T-helper 1 cell (primary cell): Measurements from ENCODE around the gene FANCI.
"Not testable (repeated sequence)": the region's sequence is repeated elsewhere in the genome, so short reads cannot be mapped to it uniquely, and the experiment has no call there.

Source experiments
- DNase-seq, 5 donors: peaks; one replicate each; pipeline ENCODE4 v3.0.0-alpha.2; 2012 to 2020

The FANCI gene

DNA sequence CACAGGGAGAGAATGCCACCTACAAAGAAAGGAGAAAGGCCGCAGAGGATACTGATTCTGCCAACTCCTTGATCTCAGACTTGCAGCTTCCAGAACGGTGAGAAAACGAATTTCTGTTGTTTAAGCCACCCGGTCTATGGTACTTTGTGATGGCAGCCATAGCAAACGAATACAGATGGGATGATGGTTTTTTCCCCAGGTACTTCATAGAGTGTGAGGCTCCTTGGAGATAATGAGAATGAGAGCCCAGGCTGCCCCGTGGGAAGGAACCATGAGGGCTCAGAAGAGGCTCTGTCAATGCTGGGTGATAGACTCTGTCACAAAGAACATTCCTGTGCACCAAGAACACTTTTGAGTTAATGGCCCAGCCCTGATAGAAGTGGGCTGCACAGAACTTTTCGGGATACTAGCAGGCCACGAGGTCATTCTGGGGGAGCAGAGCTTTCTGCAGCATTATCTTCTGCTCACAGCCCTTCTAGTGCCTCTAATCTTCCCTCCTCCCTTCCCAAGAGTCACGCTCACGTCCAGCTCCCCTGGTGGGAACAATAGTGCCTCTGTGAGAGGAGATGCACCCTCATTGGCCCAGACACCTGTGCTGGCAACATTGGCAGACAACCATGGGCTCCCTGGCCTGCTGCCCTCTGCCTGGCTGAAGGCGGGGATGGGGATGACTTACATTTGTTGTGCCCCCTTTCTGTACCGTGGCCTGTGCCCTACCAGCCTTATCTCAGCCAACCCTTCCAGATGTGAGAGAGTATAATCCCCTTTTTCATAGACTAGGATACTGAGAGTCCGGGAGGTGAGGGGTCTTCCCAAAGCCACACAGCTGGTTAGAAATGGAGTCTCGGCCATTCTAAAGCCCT, 17.2 kb upstream of the FANCI start:
- DNase-seq = no peak

DNA sequence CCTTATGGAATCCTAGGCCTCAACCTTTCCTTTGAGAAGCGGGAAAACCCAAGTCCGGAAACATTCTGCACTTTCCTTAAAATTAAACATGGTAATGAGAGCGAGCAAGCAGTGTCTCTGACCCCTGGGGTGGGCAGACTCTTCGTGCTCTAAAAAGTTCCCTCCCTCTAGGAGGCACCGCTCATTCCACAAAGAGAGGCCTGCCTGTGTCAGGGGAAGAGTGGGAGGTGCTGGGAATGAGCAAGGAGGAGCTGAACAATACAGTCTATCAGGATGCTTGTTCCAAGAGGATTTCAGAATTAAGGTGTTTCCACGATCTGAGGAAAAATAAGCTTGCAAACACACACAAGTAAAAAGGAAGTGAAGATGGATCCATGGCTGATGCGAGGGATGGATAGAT, 16.4 kb upstream of the FANCI start:
- DNase-seq = no peak

DNA sequence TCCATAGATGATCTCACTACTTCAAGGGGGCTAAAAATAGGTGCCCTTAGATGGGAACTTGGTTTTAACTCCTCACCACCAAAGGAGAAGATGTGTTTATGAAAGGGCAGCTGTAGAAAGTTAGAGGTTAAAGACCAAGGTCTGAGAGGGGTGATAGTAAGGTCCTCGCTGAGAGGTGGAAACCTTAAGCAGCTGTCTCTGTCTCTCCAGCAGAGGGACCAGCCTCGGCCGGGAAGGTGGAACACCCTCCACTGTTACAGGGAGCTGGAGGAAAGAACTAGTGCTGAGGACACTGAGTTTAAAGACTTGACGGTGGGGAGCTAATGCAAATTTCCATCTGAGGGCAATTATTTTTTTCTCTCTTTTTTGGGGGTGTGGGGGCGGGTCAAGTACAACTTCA, 13.5 kb upstream of the FANCI start:
- no peak for DNase-seq

DNA sequence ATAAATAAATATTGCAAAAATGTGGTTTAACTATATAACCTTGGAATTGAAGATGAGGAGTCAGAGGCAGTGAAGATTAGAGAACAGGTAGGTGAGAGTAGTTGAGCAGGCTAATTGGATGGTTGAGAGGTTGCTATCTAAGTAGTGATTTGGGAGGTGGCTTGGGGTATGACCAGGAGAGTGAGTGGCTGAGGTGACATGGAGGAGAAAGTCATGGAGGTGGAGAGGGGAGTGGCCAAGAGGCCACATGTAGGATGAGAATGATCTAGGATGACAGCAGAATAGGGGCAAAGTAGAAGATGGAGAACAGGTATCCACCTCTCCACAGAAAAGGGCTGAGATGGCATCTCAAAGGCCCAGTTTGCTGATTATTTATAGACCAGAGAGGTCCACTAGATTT, 11.9 kb upstream of the FANCI start:
- DNase-seq = no peak

DNA sequence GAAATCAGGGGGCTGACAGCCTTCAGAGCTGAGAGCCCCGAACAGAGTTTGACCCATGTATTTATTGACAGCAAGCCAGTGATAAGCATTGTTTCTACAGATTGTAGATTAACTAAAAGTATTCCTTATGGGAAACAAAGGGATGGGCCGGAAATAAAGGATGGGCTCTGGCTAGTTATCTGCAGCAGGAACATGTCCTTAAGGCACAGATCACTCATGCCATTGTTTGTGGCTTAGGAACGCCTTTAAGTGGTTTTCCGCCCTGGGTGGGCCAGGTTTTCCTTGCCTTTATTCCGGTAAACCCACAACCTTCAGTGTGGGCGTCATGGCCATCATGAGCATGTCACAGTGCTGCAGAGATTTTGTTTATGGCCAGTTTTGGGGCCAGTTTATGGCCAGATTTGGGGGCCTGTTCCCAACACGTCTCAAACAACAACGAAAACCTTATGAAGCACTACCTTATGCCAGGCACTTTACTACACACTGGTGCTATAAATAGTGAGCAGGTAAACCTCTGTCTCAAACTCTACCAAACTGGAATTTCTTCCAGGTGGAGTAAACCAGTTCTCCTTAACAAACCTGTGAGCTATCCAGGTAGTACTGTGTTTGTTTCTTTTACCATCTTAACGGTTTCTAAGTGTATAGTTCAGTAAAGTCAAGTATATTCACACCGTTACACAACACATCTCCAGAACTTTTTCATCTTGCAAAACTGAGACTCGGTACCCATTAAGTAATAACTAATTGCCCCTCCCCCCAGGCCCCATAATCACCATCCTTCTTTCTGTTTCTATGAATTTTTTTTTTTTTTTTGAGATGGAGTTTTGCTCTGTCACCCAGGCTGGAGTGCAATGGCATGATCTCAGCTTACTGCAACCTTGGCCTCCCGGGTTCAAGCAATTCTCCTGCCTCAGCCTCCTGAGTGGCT, 3.6 kb upstream of the FANCI start:
- DNase-seq = not testable (repeated sequence)

DNA sequence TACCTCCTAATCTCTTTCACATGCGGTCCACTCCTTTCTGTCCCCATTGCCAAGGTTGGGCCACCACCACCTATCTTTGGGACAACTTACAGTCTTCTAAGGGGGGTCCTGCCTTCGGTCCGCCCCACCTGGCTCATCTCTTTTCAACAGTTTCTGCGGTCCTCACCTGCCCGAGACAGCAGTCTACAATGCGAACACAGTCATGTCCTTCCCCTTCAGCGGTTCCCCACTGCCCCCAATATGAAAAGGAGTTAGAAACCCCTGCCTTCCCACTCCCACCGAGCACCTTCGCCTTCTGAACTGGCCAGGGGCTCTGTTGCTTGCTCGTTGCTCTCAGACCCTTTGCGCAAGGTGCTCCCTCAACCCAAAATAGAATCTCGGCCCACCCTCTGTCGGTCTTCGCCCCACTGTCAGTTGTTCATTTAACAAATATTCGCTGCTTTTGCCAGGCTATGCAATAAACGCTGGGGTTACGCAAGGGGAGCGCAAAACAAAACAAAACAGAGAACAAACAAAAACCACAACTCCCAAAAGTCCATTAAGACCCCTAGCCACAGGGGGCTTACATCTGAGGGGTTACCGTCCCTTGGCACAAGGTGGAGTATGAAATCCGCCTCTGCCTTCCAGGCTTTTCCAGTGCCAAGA, 611 bp upstream of the FANCI start:
- no peak for DNase-seq

DNA sequence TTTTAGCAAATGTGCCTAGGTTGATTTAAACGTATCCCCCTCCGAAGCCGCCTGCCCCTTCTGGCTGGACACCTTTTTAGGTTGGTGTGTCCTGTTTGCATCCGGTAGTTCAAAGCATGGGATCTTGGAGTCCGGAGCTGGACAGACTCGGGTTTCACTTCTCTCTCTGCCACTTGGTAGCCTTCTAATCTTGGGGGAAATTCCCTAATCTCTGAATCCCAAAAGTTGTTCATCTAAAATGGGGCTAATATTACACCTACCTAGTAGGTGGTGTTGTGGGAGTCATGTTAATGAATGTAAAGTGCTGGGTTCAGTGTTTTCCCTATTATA, 760 bp downstream of the FANCI start:
- DNase-seq = no peak

DNA sequence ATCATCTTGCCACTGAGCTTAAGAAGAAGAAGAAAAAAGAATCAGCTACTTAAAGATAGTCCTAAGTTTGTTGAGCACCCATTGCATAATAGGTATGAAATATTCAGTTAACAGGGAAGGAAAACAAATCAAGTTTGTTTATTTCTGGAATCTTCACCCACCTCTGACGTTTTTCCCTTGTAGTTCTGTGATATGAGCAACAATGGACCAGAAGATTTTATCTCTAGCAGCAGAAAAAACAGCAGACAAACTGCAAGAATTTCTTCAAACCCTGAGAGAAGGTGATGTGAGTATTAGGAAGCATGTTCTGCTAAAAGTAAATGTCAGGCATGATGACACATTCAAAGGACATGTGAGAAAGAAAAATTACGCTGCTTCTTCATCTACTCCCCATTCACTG, 3.7 kb downstream of the FANCI start:
- DNase-seq = no peak

DNA sequence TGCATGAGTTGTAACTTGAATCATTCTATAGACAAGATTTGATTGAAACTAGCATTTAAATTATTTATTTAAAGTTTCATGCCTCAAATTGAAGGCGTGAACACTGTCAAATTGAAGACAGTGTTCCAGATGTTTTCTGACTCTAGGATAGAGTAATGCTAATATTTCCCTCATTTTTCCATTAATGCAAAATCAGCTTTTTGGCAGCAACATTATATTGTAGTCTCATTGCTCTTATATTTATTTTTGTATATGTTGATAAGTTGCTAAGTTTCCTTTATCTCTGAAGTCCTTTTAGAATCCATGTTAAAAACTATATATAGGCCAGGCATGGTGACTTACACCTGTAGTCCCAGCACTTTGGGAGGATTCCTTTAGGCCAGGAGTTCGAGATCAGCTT, 4.8 kb downstream of the FANCI start:
- no peak for DNase-seq

DNA sequence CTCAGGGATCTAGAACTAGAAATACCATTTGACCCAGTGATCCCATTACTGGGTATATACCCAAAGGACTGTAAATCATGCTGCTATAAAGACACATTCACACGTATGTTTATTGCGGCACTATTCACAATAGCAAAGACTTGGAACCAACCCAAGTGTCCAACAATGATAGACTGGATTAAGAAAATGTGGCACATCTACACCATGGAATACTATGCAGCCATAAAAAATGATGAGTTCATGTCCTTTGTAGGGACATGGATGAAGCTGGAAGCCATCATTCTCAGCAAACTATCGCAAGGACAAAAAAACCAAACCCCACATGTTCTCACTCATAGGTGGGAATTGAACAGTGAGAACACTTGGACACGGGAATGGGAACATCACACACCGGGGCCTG, 6.4 kb downstream of the FANCI start:
- not testable (repeated sequence) for DNase-seq

DNA sequence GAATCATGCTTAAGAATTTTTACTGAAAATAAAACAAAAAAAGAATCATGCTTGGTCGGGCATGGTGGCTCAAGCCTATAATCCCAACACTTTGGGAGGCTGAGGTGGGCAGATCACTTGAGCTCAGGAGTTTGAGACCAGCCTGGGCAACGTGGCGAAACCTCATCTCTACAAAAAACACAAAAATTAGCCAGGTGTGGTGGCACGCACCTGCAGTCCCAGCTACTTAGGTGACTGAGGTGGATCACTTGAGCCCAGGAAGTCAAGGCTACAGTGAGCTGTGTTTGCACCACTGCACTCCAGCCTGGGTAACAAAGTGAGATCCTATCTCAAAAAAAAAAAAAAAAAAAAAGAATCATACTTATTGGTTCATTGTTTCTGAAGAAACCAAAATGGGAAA, 33.5 kb downstream of the FANCI start:
- not testable (repeated sequence) for DNase-seq

DNA sequence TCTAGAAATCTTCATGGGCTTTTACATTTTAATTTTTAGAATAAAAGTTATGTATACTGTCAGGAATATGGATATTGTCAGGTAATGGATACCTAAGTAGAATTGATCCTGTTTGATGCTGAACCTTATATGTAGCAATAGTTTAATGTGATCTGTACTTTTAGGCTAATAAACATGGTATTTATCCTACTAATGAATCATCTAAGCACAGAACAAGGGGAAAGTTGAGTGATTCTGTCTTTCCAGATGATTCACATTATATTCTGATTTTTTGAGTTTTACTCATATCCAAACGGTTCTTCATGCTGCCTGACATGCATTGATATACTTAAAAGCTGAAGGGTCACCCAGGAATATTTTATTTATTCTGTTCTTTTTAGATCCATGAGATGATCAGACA, 34.5 kb downstream of the FANCI start:
- DNase-seq = no peak

DNA sequence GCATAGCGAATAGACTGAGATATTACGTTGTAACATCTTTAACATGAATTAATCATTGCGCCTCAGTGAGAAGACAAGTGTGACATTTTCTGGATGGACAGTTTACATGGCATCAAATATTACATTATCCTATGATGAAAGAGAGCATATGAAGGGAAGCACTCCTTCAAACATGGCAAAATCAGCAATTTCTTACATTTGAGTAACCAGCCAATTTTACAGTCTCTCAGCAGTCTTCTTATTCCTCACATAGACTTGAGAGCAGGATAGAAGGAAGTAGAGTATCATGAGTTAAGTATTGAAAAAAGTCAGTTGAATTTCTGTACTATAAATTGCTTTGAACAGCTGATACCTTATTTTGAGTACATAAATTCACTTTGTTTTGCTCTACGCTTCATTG, 38.9 kb downstream of the FANCI start:
- DNase-seq = no peak

DNA sequence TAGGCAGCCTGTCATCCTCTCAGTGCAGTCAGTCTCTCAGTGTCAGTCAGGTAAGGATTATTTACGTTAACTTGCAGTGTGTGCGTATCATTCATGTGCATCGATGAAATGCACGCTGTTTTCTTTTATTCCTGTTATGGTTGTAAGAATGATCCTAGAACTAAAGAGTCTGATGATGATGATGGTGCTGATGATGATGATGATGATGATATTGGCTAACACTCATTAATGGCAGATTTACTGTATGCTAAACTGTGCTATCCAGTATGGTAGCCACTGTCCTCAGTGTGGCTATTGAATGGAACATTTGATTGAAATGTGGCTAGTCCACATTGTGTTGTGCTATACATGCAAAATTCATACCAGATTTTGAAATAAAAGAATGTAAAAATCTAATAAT, 39.4 kb downstream of the FANCI start:
- DNase-seq = no peak

DNA sequence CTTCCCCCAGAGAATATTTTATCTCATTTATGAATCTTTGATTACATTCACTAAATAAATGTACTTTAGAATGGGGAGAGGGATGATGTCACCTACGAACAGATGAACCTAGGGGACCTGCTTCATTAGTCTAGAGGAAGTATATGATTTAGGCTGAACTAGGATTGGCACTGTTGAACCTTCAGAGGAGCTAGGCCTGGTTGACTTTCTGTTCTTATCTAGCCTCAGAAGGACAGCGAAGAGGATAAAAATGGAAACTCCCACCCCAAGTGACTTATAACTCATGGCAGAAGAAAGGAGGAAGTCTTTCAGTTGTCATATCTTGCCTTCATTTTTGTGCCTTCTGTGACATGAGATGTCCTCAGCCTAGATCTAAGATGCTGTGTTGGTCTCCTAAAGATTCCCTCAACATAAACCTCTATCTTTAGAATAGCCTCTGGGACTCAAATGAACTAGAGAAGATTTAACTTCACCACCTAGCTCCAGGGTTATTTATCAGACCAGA, 48.2 kb downstream of the FANCI start:
- no peak for DNase-seq

DNA sequence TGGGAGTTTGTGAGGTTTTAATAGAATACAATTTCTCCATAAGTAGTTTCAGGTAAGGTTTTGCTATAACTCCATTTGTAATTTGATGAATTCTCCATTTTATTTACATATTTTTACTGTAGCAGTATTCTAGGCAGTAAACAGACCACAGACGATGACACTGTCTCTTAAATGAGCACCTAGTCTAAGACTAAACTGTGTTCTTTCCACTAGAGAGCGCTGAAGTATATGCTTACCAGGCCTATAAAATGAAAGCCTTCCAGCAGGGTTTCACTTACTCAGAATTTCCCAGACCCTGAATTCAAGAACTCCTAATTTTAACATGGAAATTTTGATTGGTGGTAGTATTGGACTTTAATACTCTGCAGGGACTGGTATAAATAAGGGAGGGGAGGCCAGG, 49.2 kb downstream of the FANCI start:
- no peak for DNase-seq

DNA sequence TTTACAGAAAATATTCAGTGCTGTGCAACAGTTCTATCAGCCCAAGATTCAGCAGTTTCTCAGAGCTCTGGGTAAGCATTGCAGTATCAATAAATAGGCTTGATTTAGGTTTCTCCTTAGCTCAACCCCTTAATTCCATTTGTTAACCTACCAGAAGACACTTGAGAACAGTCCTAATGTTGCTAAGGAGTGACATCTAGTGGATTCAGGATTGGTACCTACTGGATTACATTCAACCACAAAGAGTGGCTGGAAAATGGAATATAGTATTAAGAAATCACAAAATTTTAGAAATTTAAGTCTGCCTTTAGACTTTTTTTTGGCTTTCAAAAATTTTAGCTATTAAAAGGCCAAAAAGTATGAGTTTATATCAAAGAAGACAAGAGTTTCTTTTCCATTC, 56.1 kb downstream of the FANCI start:
- DNase-seq = no peak

DNA sequence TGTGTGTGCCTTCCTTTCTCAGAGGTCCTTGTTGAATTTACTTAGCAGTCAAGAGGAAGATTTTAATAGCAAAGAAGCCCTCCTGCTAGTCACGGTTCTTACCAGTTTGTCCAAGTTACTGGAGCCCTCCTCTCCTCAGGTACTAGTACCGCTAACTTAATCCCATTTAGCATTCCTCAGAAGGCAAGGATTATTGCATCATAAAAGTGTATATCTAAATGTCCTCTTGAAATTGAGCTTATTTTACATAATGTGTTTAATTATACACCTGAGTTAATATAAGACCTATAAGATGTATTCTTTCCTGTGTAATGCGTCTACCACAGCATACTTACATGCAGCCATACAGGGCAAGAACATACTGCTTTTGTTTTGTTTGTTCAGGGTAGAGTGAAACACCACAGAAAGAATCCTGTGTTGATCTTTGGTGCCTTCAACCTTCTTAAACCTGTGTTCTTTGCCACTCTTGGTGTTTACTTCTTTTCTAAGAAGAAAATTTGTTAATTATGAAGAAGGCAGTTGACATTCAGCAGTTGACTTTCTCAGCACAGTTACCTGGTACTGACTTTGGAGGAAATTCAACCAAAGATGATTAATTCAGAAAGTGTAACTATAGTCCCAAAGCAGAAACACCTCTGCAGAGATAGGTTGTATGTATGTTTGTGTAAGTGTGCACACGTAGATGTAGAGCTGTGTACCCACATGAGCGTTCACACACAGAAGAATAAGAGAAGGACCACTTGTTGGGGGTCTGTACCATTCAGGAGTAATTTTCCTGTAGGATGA, 57.7 kb downstream of the FANCI start:
- peak in 1 of 5 donors; percentile 74 for DNase-seq

DNA sequence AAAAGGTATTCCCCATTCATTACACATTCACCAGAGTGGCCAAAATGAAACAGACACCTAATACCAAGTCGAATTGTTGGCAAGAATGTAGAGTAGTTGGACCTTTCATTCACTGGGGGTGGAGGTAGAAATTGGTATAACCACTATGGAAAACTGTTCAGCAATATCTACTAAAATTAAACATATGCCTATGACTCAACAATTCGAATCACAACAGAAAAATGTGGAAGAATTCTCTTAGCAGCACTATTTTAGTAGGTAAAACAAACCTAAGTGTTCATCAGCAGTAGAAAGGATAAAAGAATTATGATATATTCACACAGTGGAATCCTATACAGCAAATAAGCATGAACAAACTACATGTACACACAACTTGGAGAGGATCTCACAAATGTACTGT, 60.2 kb downstream of the FANCI start:
- no peak for DNase-seq

DNA sequence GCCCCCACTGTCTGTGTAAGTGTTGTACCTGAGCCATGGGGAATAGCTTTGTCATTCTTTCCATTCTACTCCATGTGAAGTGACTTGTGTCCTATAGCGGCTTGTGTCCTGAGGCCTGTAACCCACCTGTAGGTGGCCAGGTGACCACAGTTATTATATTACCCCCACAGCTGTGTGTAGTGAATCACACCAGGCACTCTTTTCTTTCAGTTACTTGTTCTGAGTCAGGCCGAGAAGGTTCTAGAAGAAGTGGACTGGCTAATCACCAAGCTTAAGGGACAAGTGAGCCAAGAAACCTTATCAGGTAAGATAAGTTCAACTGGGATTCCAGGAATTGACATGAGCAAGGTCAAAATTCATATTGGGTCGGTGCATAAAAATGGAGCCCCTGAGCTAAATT, 61.6 kb downstream of the FANCI start:
- no peak for DNase-seq

DNA sequence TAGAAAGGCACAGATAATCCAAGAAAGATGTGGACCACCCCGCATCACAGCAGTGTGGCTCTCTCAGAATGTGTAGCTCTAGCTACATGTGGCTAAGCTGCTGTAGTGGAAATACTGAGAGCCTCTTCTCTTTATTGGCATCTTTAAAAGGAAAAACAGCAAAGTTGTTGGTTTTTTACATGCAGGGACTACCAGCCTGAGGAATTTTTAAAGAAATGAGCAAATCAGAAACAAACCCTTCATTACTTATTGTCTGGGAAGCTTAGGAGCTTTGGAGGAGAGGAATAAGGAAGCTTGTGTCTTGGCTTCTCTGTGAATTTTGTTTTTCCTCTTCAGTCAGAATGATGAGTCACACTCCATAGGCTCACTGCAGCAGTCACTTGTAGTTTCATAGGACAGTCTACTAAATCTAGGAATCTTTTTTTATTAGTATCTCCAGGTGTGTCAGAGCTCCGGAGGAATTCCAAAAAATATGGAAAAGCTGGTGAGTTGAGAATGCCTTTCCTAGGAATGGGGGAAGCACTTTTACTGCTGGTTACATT, 63.3 kb downstream of the FANCI start:
- DNase-seq = no peak

DNA sequence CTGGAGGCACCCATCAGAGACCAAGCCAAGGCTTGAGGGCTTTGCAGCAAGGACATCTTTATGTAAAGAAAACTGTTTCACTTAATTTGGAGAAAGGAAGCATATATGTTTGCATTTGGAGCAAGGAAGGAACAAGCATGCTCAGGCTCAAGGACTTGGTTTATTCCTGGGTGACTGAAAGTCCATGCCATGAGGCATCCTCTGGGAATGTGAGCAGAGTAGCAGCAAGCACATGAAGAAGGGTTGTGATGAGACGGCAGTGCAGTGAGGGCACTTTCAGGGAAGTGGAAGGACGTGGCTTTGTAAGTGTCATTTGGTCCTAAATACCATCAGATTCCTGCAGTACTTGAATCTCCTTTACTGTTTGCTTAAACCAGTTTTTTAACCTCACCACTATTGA, 64.0 kb downstream of the FANCI start:
- no peak for DNase-seq
